Breast epithelium (tissue), 4 donors: ENCODE measurements around the gene RANBP17. TPM values are rescaled to one million over a fixed set of nuclear protein-coding genes. Genes with fewer than 3 reads are reported as not detected.
"Not testable (repeated sequence)": the region's sequence is repeated elsewhere in the genome, so short reads cannot be mapped to it uniquely, and the experiment has no call there.

Experiments
- DNase-seq, 2 donors: peaks; one replicate each; pipeline ENCODE4 v3.0.0-alpha.2; 2019; ENCODE audit warnings: low spot score in 2 of 2
- H3K27ac ChIP-seq, 2 donors: fragments of 200-600 bp; sonication (generic) in 1 of 2; one replicate each; pipeline ENCODE4 v1.5.1; 2016 to 2019; ENCODE audit warnings: mild to moderate bottlenecking in 1 of 2
- H3K27me3 ChIP-seq, 2 donors: fragments of 200-600 bp; sonication (generic) in 1 of 2; one replicate each; pipeline versions ENCODE4 v1.5.1 to v1.6.0; 2017 to 2019; ENCODE audit warnings: control low read depth in 1 of 2, mild to moderate bottlenecking in 1 of 2
- H3K36me3 ChIP-seq: fragments of 200-600 bp; one replicate; pipeline ENCODE4 v1.5.1; 2019
- H3K4me1 ChIP-seq, 2 donors: fragments of 200-600 bp; sonication (generic); one replicate each; pipeline ENCODE4 v1.5.1; 2016 to 2019; ENCODE audit warnings: control low read depth in 1 of 2
- H3K4me3 ChIP-seq, 3 donors: fragments of 200-600 bp; sonication (generic); 1 replicate in 2 of 3; 2 replicates in 1 of 3; pipeline ENCODE4 v1.5.1; 2016 to 2019; ENCODE audit warnings: mild to moderate bottlenecking in 3 of 3, moderate library complexity in 2 of 3
- H3K9me3 ChIP-seq, 2 donors: fragments of 200-600 bp; sonication (generic) in 1 of 2; one replicate each; pipeline ENCODE4 v1.5.1; 2016 to 2019; ENCODE audit warnings: control low read depth in 1 of 2
- CTCF ChIP-seq, 3 donors: fragments of 450-650 bp; IDR thresholded peaks; one replicate each; pipeline ENCODE4 v1.5.1; 2016 to 2017; ENCODE audit warnings: antibody characterized with exemption in 3 of 3, mild to moderate bottlenecking in 3 of 3, moderate library complexity in 3 of 3
- POLR2A ChIP-seq: fragments of 450-650 bp; IDR thresholded peaks from one replicate; pipeline ENCODE4 v1.6.1; 2016; ENCODE audit warnings: antibody characterized with exemption, mild to moderate bottlenecking, moderate library complexity
- POLR2AphosphoS5 ChIP-seq, 3 donors: sonication (generic); formaldehyde crosslinking; IDR thresholded peaks; one replicate each; pipeline ENCODE4 v1.6.1; 2017; ENCODE audit warnings: antibody characterized with exemption in 3 of 3
- intact Hi-C: fragments of 100-400 bp; cut with DNase I; formaldehyde crosslinking; loops from one replicate; pipeline ENCODE4 v1.15.1; 2023; ENCODE audit warnings: low total_unique reads
- total RNA-seq, 3 donors: library from RNA; depleted of rRNA; stranded (reverse); fragments of >200 nt; gene quantifications; one replicate each; pipeline ENCODE4 v1.1.0, GENCODE V29; 2016

The RANBP17 gene
- total RNA-seq, 3 donors from 2014 or later, result 6.9 to 28.4 (median 13.4) TPM

- no peaks in the 10 kb centered on the region for H3K36me3 ChIP-seq
- H3K9me3 ChIP-seq, result no peaks in the 10 kb centered on the region
- no peak for DNase-seq
- H3K4me1 ChIP-seq, result no peaks in the 10 kb centered on the region
- H3K27me3 ChIP-seq, result no peaks in the 10 kb centered on the region
- no peak overlapping the region for H3K4me3 ChIP-seq
- TF ChIP-seq POLR2A (no peak), POLR2AphosphoS5 (IDR thresholded peaks at IDR 0.05) (no peak), CTCF (IDR thresholded peaks at IDR 0.05) (no peak)
- intact Hi-C loops, result no loop called here
- no peak overlapping the region for H3K27ac ChIP-seq
These were observed 98.7 kb downstream of the RANBP17 start for GRCh38 chr5:170960567-170960966.

GRCh38 chr5:170963521-170963920 is 101.7 kb downstream of the RANBP17 start:
- Histone ChIP-seq H3K27me3 (no peaks in the 10 kb centered on the region), H3K4me3 (no peak overlapping the region), H3K36me3 (no peaks in the 10 kb centered on the region), H3K4me1 (no peaks in the 10 kb centered on the region), H3K27ac (no peak overlapping the region), H3K9me3 (no peaks in the 10 kb centered on the region)
- intact Hi-C loops, result no loop called here
- DNase-seq, result no peak
- TF ChIP-seq POLR2AphosphoS5 (IDR thresholded peaks at IDR 0.05) (no peak), POLR2A (no peak), CTCF (IDR thresholded peaks at IDR 0.05) (no peak)

- no peak overlapping the region for H3K4me3 ChIP-seq
- intact Hi-C loops, result no loop called here
- H3K27ac ChIP-seq, result no peak overlapping the region
These were observed 112.6 kb downstream of the RANBP17 start for GRCh38 chr5:170974461-170974860.

GRCh38 chr5:170980261-170980660 is 118.4 kb downstream of the RANBP17 start:
- H3K4me3 ChIP-seq, H3K4me1 ChIP-seq, H3K27me3 ChIP-seq, intact Hi-C loops, DNase-seq, H3K36me3 ChIP-seq, H3K27ac ChIP-seq: not testable (repeated sequence)
- peaks cover 9 to 16% of the 10 kb centered on the region in 2 donors for H3K9me3 ChIP-seq

More at GRCh38 chr5:170974461-170974860, 112.6 kb downstream of the RANBP17 start:
- peaks cover 0 to 3% of the 10 kb centered on the region in 2 donors for H3K9me3 ChIP-seq
- TF ChIP-seq POLR2A, result no peak
- no peak for TF ChIP-seq POLR2AphosphoS5 (IDR thresholded peaks at IDR 0.05)
- TF ChIP-seq CTCF (IDR thresholded peaks at IDR 0.05), result no peak
- H3K27me3 ChIP-seq, result no peaks in the 10 kb centered on the region
- H3K4me1 ChIP-seq, result no peaks in the 10 kb centered on the region
- H3K36me3 ChIP-seq, result no peaks in the 10 kb centered on the region
- DNase-seq, result no peak

- TF ChIP-seq POLR2A (no peak), CTCF (IDR thresholded peaks at IDR 0.05) (no peak)
- Histone ChIP-seq H3K9me3 (peaks cover 4 to 5% of the 10 kb centered on the region in 2 donors), H3K4me1 (no peaks in the 10 kb centered on the region), H3K4me3 (no peak overlapping the region), H3K36me3 (no peaks in the 10 kb centered on the region), H3K27ac (no peak overlapping the region), H3K27me3 (no peaks in the 10 kb centered on the region)
- intact Hi-C loops, result no loop called here
- DNase-seq, result no peak
These were observed 123.7 kb downstream of the RANBP17 start for GRCh38 chr5:170985486-170985885.

- DNase-seq, result no peak
- Histone ChIP-seq H3K4me1 (no peaks in the 10 kb centered on the region), H3K4me3 (no peak overlapping the region), H3K27ac (no peak overlapping the region), H3K27me3 (no peaks in the 10 kb centered on the region), H3K36me3 (no peaks in the 10 kb centered on the region), H3K9me3 (no peaks in the 10 kb centered on the region)
- no peak for TF ChIP-seq POLR2AphosphoS5 (IDR thresholded peaks at IDR 0.05)
- no peak for TF ChIP-seq POLR2A
- no peak for TF ChIP-seq CTCF (IDR thresholded peaks at IDR 0.05)
- intact Hi-C loops, result no loop called here
These were observed 124.8 kb downstream of the RANBP17 start for GRCh38 chr5:170986598-170986997.
